HEK293 (cell line): Measurements from ENCODE around the gene SORL1.

ENCODE experiments used
- CTCF ChIP-seq: fragments of 450-650 bp; formaldehyde crosslinking; IDR thresholded peaks from 2 replicates; pipeline ENCODE4 v1.5.1; 2016; ENCODE audit warnings: missing biosample characterization, missing genetic modification characterization
- ZNF175 ChIP-seq: fragments of 450-650 bp; formaldehyde crosslinking; IDR thresholded peaks from 2 replicates; pipeline ENCODE4 v1.5.1; 2016; ENCODE audit warnings: missing biosample characterization, missing genetic modification characterization
- ZNF324 ChIP-seq: fragments of 450-650 bp; formaldehyde crosslinking; IDR thresholded peaks from 2 replicates; pipeline ENCODE4 v1.5.1; 2016; ENCODE audit warnings: missing biosample characterization, missing genetic modification characterization

GRCh38 chr11:121610706-121611105 lies 158.6 kb downstream of the SORL1 start:
- TF ChIP-seq ZNF175 (tag by site-specific recombination) (no peak), CTCF (no peak), ZNF324 (tag by site-specific recombination) (no peak)
